ENCODE data around the gene LONP2.

DNA sequence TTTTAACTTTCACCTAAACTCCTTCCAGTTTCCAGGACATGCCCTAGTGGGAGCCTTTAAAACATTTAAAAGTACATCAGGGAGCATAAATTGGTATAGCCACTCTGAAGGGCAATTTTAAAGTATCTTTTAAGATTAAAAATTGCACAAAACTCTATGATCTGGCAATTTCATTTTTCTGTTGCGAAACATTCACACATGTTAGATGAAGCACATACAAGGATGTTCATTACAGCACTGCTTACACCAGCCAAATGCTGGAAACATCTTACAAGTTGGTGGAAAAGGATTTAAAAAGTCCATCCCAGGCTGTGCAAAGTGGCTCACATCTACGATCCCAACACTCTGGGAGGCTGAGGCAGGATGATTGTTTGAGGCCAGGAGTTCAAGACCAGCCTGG, 26.4 kb upstream of the LONP2 start:
- TF ChIP-seq, protein P1, sequence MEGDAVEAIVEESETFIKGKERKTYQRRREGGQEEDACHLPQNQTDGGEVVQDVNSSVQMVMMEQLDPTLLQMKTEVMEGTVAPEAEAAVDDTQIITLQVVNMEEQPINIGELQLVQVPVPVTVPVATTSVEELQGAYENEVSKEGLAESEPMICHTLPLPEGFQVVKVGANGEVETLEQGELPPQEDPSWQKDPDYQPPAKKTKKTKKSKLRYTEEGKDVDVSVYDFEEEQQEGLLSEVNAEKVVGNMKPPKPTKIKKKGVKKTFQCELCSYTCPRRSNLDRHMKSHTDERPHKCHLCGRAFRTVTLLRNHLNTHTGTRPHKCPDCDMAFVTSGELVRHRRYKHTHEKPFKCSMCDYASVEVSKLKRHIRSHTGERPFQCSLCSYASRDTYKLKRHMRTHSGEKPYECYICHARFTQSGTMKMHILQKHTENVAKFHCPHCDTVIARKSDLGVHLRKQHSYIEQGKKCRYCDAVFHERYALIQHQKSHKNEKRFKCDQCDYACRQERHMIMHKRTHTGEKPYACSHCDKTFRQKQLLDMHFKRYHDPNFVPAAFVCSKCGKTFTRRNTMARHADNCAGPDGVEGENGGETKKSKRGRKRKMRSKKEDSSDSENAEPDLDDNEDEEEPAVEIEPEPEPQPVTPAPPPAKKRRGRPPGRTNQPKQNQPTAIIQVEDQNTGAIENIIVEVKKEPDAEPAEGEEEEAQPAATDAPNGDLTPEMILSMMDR (IDR thresholded peaks at IDR 0.05; ENCODE audit: low read length): no peak
- TF ChIP-seq EZH2 (optimal IDR thresholded peaks at IDR 0.05; ENCODE audit: low read depth, low read length) (no peak), EZH2phosphoT487 (IDR thresholded peaks at IDR 0.05; ENCODE audit: low read length) (no peak)
